IMR-90 (cell line): ENCODE measurements around the gene NDEL1. TPM values are rescaled to one million over a fixed set of nuclear protein-coding genes. Genes with fewer than 3 reads are reported as not detected.
A peak's percentile ranks its signal among the peaks of the same experiment; 100 is the strongest.

Experiments
- ATAC-seq: fragments of 200-7000 bp; cut with Tn5 transposase; 2 replicates; pipeline ENCODE4 v1.9.1; 2020; ENCODE audit warnings: low read depth, mild to moderate bottlenecking, moderate library complexity
- BruUV-seq: library from RNA; stranded (reverse); fragments of 400-500 nt; replicated peaks from 2 replicates; lab custom pipeline; 2021; lab: Mats Ljungman, UMichigan
- CTCF ChIA-PET: fragments of 300-600 bp; formaldehyde crosslinking; extraction: SDS; loops from one replicate; lab custom pipeline; 2021; ENCODE audit warnings: antibody characterized with exemption; lab: Yijun Ruan, JAX
- POLR2A ChIA-PET: fragments of 300-600 bp; sonication (Branson Sonifier 250); formaldehyde crosslinking; loops from one replicate; lab custom pipeline; 2022; ENCODE audit warnings: antibody characterized with exemption; ENCODE audit not compliant: unreplicated experiment; lab: Charles Lee
- DNase-seq: peaks from one replicate; pipeline ENCODE4 v3.0.0; 2013
- H2AFZ ChIP-seq: replicated peaks from 2 replicates; pipeline ENCODE3; 2013; ENCODE audit warnings: low read length, mild to moderate bottlenecking; ENCODE audit not compliant: poor library complexity
- H2AK5ac ChIP-seq: 2 replicates; pipeline ENCODE4 v1.6.1; 2013; ENCODE audit warnings: low read depth, low read length, inconsistent platforms
- H2AK9ac ChIP-seq: replicated peaks from 2 replicates; pipeline ENCODE3; 2013; ENCODE audit warnings: mild to moderate bottlenecking, low read depth, low read length, moderate library complexity; ENCODE audit not compliant: poor library complexity
- H2BK120ac ChIP-seq: 2 replicates; pipeline ENCODE4 v1.6.1; 2013; ENCODE audit warnings: low read depth, low read length, inconsistent platforms
- H2BK15ac ChIP-seq: 3 replicates; pipeline ENCODE4 v1.6.1; 2013; ENCODE audit warnings: low read depth, low read length, inconsistent platforms
- H2BK20ac ChIP-seq: 2 replicates; pipeline ENCODE4 v1.6.1; 2013; ENCODE audit warnings: low read depth, mild to moderate bottlenecking, inconsistent platforms, low read length, moderate library complexity
- H2BK5ac ChIP-seq: 2 replicates; pipeline ENCODE4 v1.6.1; 2013; ENCODE audit warnings: mild to moderate bottlenecking, low read depth, low read length, inconsistent platforms; ENCODE audit not compliant: poor library complexity, severe bottlenecking
- H3K14ac ChIP-seq: replicated peaks from 2 replicates; pipeline ENCODE4 v1.6.1; 2013; ENCODE audit warnings: low read depth, low read length, inconsistent platforms
- H3K18ac ChIP-seq: 2 replicates; pipeline ENCODE4 v1.6.1; 2013; ENCODE audit warnings: low read depth, low read length, control low read depth
- H3K23ac ChIP-seq: 2 replicates; pipeline ENCODE4 v1.6.1; 2013; ENCODE audit warnings: low read depth, low read length, inconsistent platforms
- H3K27ac ChIP-seq: 2 replicates; pipeline ENCODE4 v1.5.1; 2013; ENCODE audit warnings: mild to moderate bottlenecking, control low read depth, low read length; ENCODE audit not compliant: insufficient read depth
- H3K27me3 ChIP-seq: 2 replicates; pipeline ENCODE4 v1.6.1; 2013; ENCODE audit warnings: low read length; ENCODE audit not compliant: control insufficient read depth, insufficient read depth
- H3K36me3 ChIP-seq: 2 replicates; pipeline ENCODE4 v1.6.1; 2013; ENCODE audit warnings: low read length, mixed read lengths; ENCODE audit not compliant: control insufficient read depth, insufficient read depth
- H3K4ac ChIP-seq: 2 replicates; pipeline ENCODE4 v1.6.1; 2013; ENCODE audit warnings: low read depth, low read length, inconsistent platforms
- H3K4me1 ChIP-seq: 2 replicates; pipeline ENCODE4 v1.6.1; 2013; ENCODE audit warnings: low read length, mixed read lengths; ENCODE audit not compliant: control insufficient read depth, insufficient read depth
- H3K4me2 ChIP-seq: 2 replicates; pipeline ENCODE4 v1.6.1; 2013; ENCODE audit warnings: low read depth, mild to moderate bottlenecking, control low read depth, low read length, moderate library complexity
- H3K4me3 ChIP-seq: 2 replicates; pipeline ENCODE4 v1.5.1; 2013; ENCODE audit warnings: low read depth, mild to moderate bottlenecking, control low read depth, low read length, moderate library complexity; ENCODE audit not compliant: insufficient read depth
- H3K56ac ChIP-seq: 2 replicates; pipeline ENCODE4 v1.6.1; 2013; ENCODE audit warnings: low read length, inconsistent platforms; ENCODE audit not compliant: insufficient read depth; ENCODE audit errors: extremely low read depth
- H3K79me1 ChIP-seq, 2 experiments: 2 replicates each; pipeline ENCODE4 v1.6.1; 2013; ENCODE audit warnings: low read length in 2 of 2, inconsistent platforms in 1 of 2, low read depth in 1 of 2
- H3K9ac ChIP-seq: 2 replicates; pipeline ENCODE4 v1.6.1; 2013; ENCODE audit warnings: low read depth, low read length, control low read depth
- H3K9me1 ChIP-seq: 2 replicates; pipeline ENCODE4 v1.6.1; 2013; ENCODE audit warnings: low read length, inconsistent platforms; ENCODE audit not compliant: insufficient read depth
- H3K9me3 ChIP-seq: 2 replicates; pipeline ENCODE4 v1.6.1; 2013; ENCODE audit warnings: low read length; ENCODE audit not compliant: control insufficient read depth, insufficient read depth
- H4K20me1 ChIP-seq: 2 replicates; pipeline ENCODE4 v1.6.1; 2013; ENCODE audit warnings: low read length, inconsistent platforms; ENCODE audit not compliant: insufficient read depth
- H4K5ac ChIP-seq: 2 replicates; pipeline ENCODE4 v1.6.1; 2013; ENCODE audit warnings: mild to moderate bottlenecking, low read depth, low read length, control low read depth
- H4K8ac ChIP-seq, 2 experiments: 2 replicates each; pipeline ENCODE4 v1.6.1; 2013; ENCODE audit warnings: low read depth in 2 of 2, low read length in 2 of 2, control low read depth in 1 of 2, inconsistent platforms in 1 of 2
- H4K91ac ChIP-seq: 2 replicates; pipeline ENCODE4 v1.6.1; 2013; ENCODE audit warnings: low read depth, low read length, inconsistent platforms; ENCODE audit not compliant: insufficient read depth
- BHLHE40 ChIP-seq: fragments of 150-350 bp; IDR thresholded peaks from 2 replicates; pipeline ENCODE4 v1.6.1; 2016; ENCODE audit warnings: mild to moderate bottlenecking, low read depth, low read length
- CEBPB ChIP-seq: IDR thresholded peaks from 2 replicates; pipeline ENCODE4 v1.6.1; 2012; ENCODE audit warnings: low read depth, low read length, improper control_type of control experiment
- CHD1 ChIP-seq: IDR thresholded peaks from 2 replicates; pipeline ENCODE4 v1.6.1; 2012; ENCODE audit warnings: low read depth, low read length, improper control_type of control experiment
- CTCF ChIP-seq: conservative IDR thresholded peaks from 2 replicates; pipeline ENCODE4 v1.5.1; 2012; ENCODE audit warnings: mild to moderate bottlenecking, low read depth, low read length, improper control_type of control experiment
- ELK1 ChIP-seq: fragments of 150-350 bp; IDR thresholded peaks from 2 replicates; pipeline ENCODE4 v1.6.1; 2016; ENCODE audit warnings: low read depth, mild to moderate bottlenecking, low read length, moderate library complexity, borderline replicate concordance
- FOS ChIP-seq: fragments of 150-350 bp; IDR thresholded peaks from 2 replicates; pipeline ENCODE4 v1.6.1; 2016; ENCODE audit warnings: low read depth, low read length
- MAFK ChIP-seq: IDR thresholded peaks from 2 replicates; pipeline ENCODE4 v1.6.1; 2012; ENCODE audit warnings: low read depth, low read length, improper control_type of control experiment
- MAZ ChIP-seq: IDR thresholded peaks from 2 replicates; pipeline ENCODE4 v1.6.1; 2012; ENCODE audit warnings: low read depth, mild to moderate bottlenecking, low read length, improper control_type of control experiment, moderate library complexity, borderline replicate concordance
- NFE2L2 ChIP-seq: fragments of 150-350 bp; IDR thresholded peaks from 2 replicates; pipeline ENCODE4 v1.6.1; 2016; ENCODE audit warnings: low read depth, mild to moderate bottlenecking, low read length
- POLR2A ChIP-seq: IDR thresholded peaks from 2 replicates; pipeline ENCODE4 v1.6.1; 2012; ENCODE audit warnings: mild to moderate bottlenecking, low read depth, low read length
- RAD21 ChIP-seq: IDR thresholded peaks from 2 replicates; pipeline ENCODE4 v1.6.1; 2012; ENCODE audit warnings: low read length, improper control_type of control experiment
- RCOR1 ChIP-seq: IDR thresholded peaks from 2 replicates; pipeline ENCODE4 v1.6.1; 2012; ENCODE audit warnings: mild to moderate bottlenecking, low read length, improper control_type of control experiment; ENCODE audit not compliant: insufficient replicate concordance
- RFX5 ChIP-seq: IDR thresholded peaks from 2 replicates; pipeline ENCODE4 v1.8.0; 2012; ENCODE audit warnings: low read depth, mild to moderate bottlenecking, low read length, moderate library complexity
- SMC3 ChIP-seq: fragments of 150-350 bp; IDR thresholded peaks from 2 replicates; pipeline ENCODE4 v1.6.1; 2016; ENCODE audit warnings: low read depth, mild to moderate bottlenecking, antibody characterized with exemption, low read length, moderate library complexity
- USF2 ChIP-seq: fragments of 150-350 bp; IDR thresholded peaks from 2 replicates; pipeline ENCODE4 v1.6.1; 2017; ENCODE audit warnings: mild to moderate bottlenecking, antibody characterized with exemption, low read length, low read depth
- WGBS, 2 experiments: methylation state at CpG; one replicate each; pipeline versions ENCODE4 v1.1.5 to v1.1.7; 2013; ENCODE audit warnings: missing lambda C conversion rate in 2 of 2; ENCODE audit not compliant: insufficient read length in 1 of 2; ENCODE audit errors: extremely low coverage in 2 of 2; 5-methylcytosine and 5-hydroxymethylcytosine counted together
- dilution Hi-C: fragments of 300-500 bp; cut with HindIII; formaldehyde crosslinking; loops from one replicate; pipeline ENCODE4 v1.14.3; 2018; ENCODE audit warnings: low sequenced_read_pairs; ENCODE audit not compliant: unreplicated experiment
- in situ Hi-C: fragments of 300-500 bp; cut with MboI; formaldehyde crosslinking; loops from 3 replicates; pipeline ENCODE4 v1.14.3; 2019; ENCODE audit warnings: low sequenced_read_pairs, inconsistent platforms, mixed read lengths
- intact Hi-C: fragments of 100-400 bp; cut with micrococcal nuclease; formaldehyde crosslinking; loops from 2 replicates; pipeline ENCODE4 v1.10.0; 2022
- polyA plus RNA-seq, 3 experiments: library from polyadenylated mRNA; depleted of rRNA; stranded (reverse); fragments of >200 nt; gene quantifications; 2 replicates each; pipeline ENCODE4 v1.2.3, GENCODE V29; 2012; ENCODE audit warnings: low replicate concordance in 1 of 3
- total RNA-seq: library from RNA; depleted of rRNA; stranded (reverse); fragments of >200 nt; gene quantifications from 2 replicates; pipeline ENCODE4 v1.2.3, GENCODE V29; 2012

NDEL1 gene
- total and polyA plus RNA-seq, 2 of the 4 experiments (the other 2 are of a cell fraction) = 28.9 to 95.6 TPM

GRCh38 chr17:8492121-8492520, 56.4 kb downstream of the NDEL1 start:
- no peak overlapping the region for H2AK9ac ChIP-seq
- H4K91ac ChIP-seq = no peak overlapping the region
- H3K79me1 ChIP-seq = peaks cover 0 to 13% of the 10 kb centered on the region in 2 experiments
- H3K23ac ChIP-seq = no peak overlapping the region
- TSS peak; percentile 88 for BruUV-seq
- H2BK120ac ChIP-seq = no peak overlapping the region
- H3K9ac ChIP-seq = no peak overlapping the region
- intact Hi-C loops (no loop called here), in situ Hi-C loops (no loop called here), dilution Hi-C loops (no loop called here)
- H4K5ac ChIP-seq = no peak overlapping the region
- no peak overlapping the region for H2BK15ac ChIP-seq
- H3K4me1 ChIP-seq = peaks cover 2% of the 10 kb centered on the region; the same call in 1 of the 2 replicates
- no peak overlapping the region for H4K8ac ChIP-seq
- no peak overlapping the region for H2BK20ac ChIP-seq
- no peaks in the 10 kb centered on the region for H3K27me3 ChIP-seq
- no peak overlapping the region for H3K27ac ChIP-seq
- H2AK5ac ChIP-seq = no peak overlapping the region
- ChIA-PET POLR2A (no interaction called here), CTCF (no interaction called here)
- H3K9me1 ChIP-seq = peaks cover 7% of the 10 kb centered on the region
- ATAC-seq = no peak
- H3K36me3 ChIP-seq = peaks cover 70% of the 10 kb centered on the region
- H3K56ac ChIP-seq = no peak overlapping the region
- no peak overlapping the region for H3K18ac ChIP-seq
- H3K9me3 ChIP-seq = no peaks in the 10 kb centered on the region
- no peak overlapping the region for H2AFZ ChIP-seq
- H4K20me1 ChIP-seq = 0 out of 2 replicates have a peak, but pooled peaks cover 5% of the 10 kb centered on the region
- H2BK5ac ChIP-seq = no peak overlapping the region
- WGBS, 2 experiments = 98% methylated on average over 8 of the region's 17 CpGs; no CpG with 5 or more reads in 1 of the 2 experiments
- no peak for DNase-seq
- no peak overlapping the region for H3K4me2 ChIP-seq
- H3K14ac ChIP-seq = no peak overlapping the region
- TF ChIP-seq CEBPB (no peak), FOS (no peak), MAFK (no peak), POLR2A (no peak), BHLHE40 (no peak), RCOR1 (no peak), SMC3 (no peak), MAZ (no peak), ELK1 (no peak), CHD1 (no peak), USF2 (no peak), RFX5 (no peak), RAD21 (no peak), CTCF (no peak), NFE2L2 (no peak)
- no peak overlapping the region for H3K4ac ChIP-seq
- H3K4me3 ChIP-seq = no peak overlapping the region
